Endodermal cell (in vitro differentiated cells): ENCODE results near the gene CLEC4F. TPM values are rescaled to one million over a fixed set of nuclear protein-coding genes. Genes with fewer than 3 reads are reported as not detected.

Source experiments
- DNase-seq: peaks from one replicate; pipeline ENCODE4 v3.0.0-alpha.2; 2017
- H3K27ac ChIP-seq: 2 replicates; pipeline ENCODE4 v1.5.1; 2013; ENCODE audit warnings: mild to moderate bottlenecking, low read depth, low read length, moderate library complexity
- H3K27me3 ChIP-seq: 2 replicates; pipeline ENCODE4 v1.6.1; 2013; ENCODE audit warnings: mild to moderate bottlenecking, low read length, moderate library complexity; ENCODE audit not compliant: insufficient read depth, control insufficient read depth, poor library complexity, severe bottlenecking
- H3K36me3 ChIP-seq: 2 replicates; pipeline ENCODE4 v1.7.0; 2013; ENCODE audit warnings: mild to moderate bottlenecking, low read length, moderate library complexity; ENCODE audit not compliant: control insufficient read depth, insufficient read depth
- H3K4me1 ChIP-seq: one replicate; pipeline ENCODE4 v1.7.0; 2013; ENCODE audit warnings: low read length; ENCODE audit not compliant: control insufficient read depth, insufficient read depth
- H3K4me3 ChIP-seq: 2 replicates; pipeline ENCODE4 v1.5.1; 2013; ENCODE audit warnings: mild to moderate bottlenecking, low read length, moderate library complexity
- H3K9ac ChIP-seq: 2 replicates; pipeline ENCODE4 v1.6.1; 2013; ENCODE audit warnings: mild to moderate bottlenecking, low read length, moderate library complexity; ENCODE audit not compliant: poor library complexity, severe bottlenecking; ENCODE audit errors: extremely low read depth
- H3K9me3 ChIP-seq: 2 replicates; pipeline ENCODE4 v1.6.1; 2013; ENCODE audit warnings: mild to moderate bottlenecking, low read length, moderate library complexity; ENCODE audit not compliant: control insufficient read depth
- H3K27ac Mint-ChIP-seq: 2 replicates; pipeline ENCODE4 v1.8.0; 2020; ENCODE audit warnings: mixed read lengths
- H3K27me3 Mint-ChIP-seq: 2 replicates; pipeline ENCODE4 v1.8.0; 2021; ENCODE audit warnings: mild to moderate bottlenecking, mixed read lengths; ENCODE audit not compliant: insufficient read depth
- H3K36me3 Mint-ChIP-seq: 2 replicates; pipeline ENCODE4 v1.8.0; 2020; ENCODE audit warnings: low read depth, mixed read lengths
- H3K4me1 Mint-ChIP-seq: 2 replicates; pipeline ENCODE4 v1.8.0; 2020; ENCODE audit warnings: mixed read lengths
- H3K4me3 Mint-ChIP-seq: 2 replicates; pipeline ENCODE4 v1.8.0; 2020; ENCODE audit warnings: mild to moderate bottlenecking, moderate library complexity, mixed read lengths
- H3K9me3 Mint-ChIP-seq: 2 replicates; pipeline ENCODE4 v1.8.0; 2020; ENCODE audit warnings: mild to moderate bottlenecking, mixed read lengths
- CTCF ChIP-seq: fragments of 200-600 bp; sonication (generic); conservative IDR thresholded peaks from 2 replicates; pipeline ENCODE4 v1.5.0; 2021; ENCODE audit warnings: antibody characterized with exemption, mild to moderate bottlenecking
- WGBS, 2 experiments: methylation state at CpG; one replicate each; pipeline versions ENCODE4 v1.1.5 to v1.1.7; 2013; ENCODE audit warnings: missing lambda C conversion rate in 2 of 2, mixed read lengths in 1 of 2; ENCODE audit not compliant: insufficient coverage in 1 of 2, insufficient read length in 1 of 2; 5-methylcytosine and 5-hydroxymethylcytosine counted together
- total RNA-seq, 2 donors: library from RNA; stranded (reverse); fragmentation: NEBNext Ultra II Directional in 1 of 2; extraction: Animal tissue kit (Norgen Biotek cat#: 25700) in 1 of 2; gene quantifications; 2 replicates in 1 of 2; 3 replicates in 1 of 2; pipeline ENCODE4 v1.2.1, GENCODE V29; 2021

CLEC4F gene
- total RNA-seq, 2 donors from 2014 or later: not detected

- 94 to 96% methylated on average over 2 to 3 of the region's 3 CpGs for WGBS, 2 experiments
- Histone ChIP-seq H3K36me3 (no peaks in the 10 kb centered on the region), H3K4me1 (no peaks in the 10 kb centered on the region), H3K27ac (no peak overlapping the region), H3K4me3 (no peak overlapping the region), H3K9me3 (no peaks in the 10 kb centered on the region), H3K27me3 (peaks cover 29% of the 10 kb centered on the region), H3K9ac (no peak overlapping the region)
- no peak overlapping the region for H3K27ac Mint-ChIP-seq
- DNase-seq: no peak
- no peak overlapping the region for H3K4me3 Mint-ChIP-seq
- H3K36me3 Mint-ChIP-seq: no peaks in the 10 kb centered on the region
- H3K4me1 Mint-ChIP-seq: peaks cover 3% of the 10 kb centered on the region
- no peak for TF ChIP-seq CTCF
- peaks cover 50% of the 10 kb centered on the region for H3K27me3 Mint-ChIP-seq
- no peaks in the 10 kb centered on the region for H3K9me3 Mint-ChIP-seq
Measured at GRCh38 chr2:70779491-70779890, 40.9 kb downstream of the CLEC4F start.

- Mint-ChIP-seq H3K4me1 (peaks cover 3% of the 10 kb centered on the region), H3K27ac (no peak overlapping the region), H3K9me3 (no peaks in the 10 kb centered on the region), H3K27me3 (peaks cover 54% of the 10 kb centered on the region), H3K36me3 (no peaks in the 10 kb centered on the region), H3K4me3 (no peak overlapping the region)
- Histone ChIP-seq H3K9me3 (no peaks in the 10 kb centered on the region), H3K4me1 (no peaks in the 10 kb centered on the region), H3K4me3 (no peak overlapping the region), H3K9ac (no peak overlapping the region), H3K27ac (no peak overlapping the region), H3K27me3 (peaks cover 29% of the 10 kb centered on the region), H3K36me3 (no peaks in the 10 kb centered on the region)
- 67 to 100% methylated on average over 1 of the region's 1 CpG for WGBS, 2 experiments
- TF ChIP-seq CTCF: no peak
- DNase-seq: no peak
Measured at GRCh38 chr2:70778676-70779075, 41.7 kb downstream of the CLEC4F start.

GRCh38 chr2:70777450-70777849, 42.9 kb downstream of the CLEC4F start:
- peaks cover 59% of the 10 kb centered on the region for H3K27me3 Mint-ChIP-seq
- no peak overlapping the region for H3K27ac Mint-ChIP-seq
- H3K4me1 ChIP-seq: no peaks in the 10 kb centered on the region
- WGBS, 2 experiments: 83 to 100% methylated on average over 2 of the region's 2 CpGs
- peaks cover 29% of the 10 kb centered on the region for H3K27me3 ChIP-seq
- no peak overlapping the region for H3K4me3 Mint-ChIP-seq
- no peak overlapping the region for H3K27ac ChIP-seq
- H3K9ac ChIP-seq: no peak overlapping the region
- TF ChIP-seq CTCF: no peak
- no peaks in the 10 kb centered on the region for H3K9me3 Mint-ChIP-seq
- no peaks in the 10 kb centered on the region for H3K36me3 Mint-ChIP-seq
- no peaks in the 10 kb centered on the region for H3K36me3 ChIP-seq
- no peaks in the 10 kb centered on the region for H3K9me3 ChIP-seq
- DNase-seq: no peak
- H3K4me3 ChIP-seq: no peak overlapping the region
- H3K4me1 Mint-ChIP-seq: peaks cover 3% of the 10 kb centered on the region
